Measurements from ENCODE around the gene ANAPC15.

The ANAPC15 gene

GRCh38 chr11:72122607-72123006 is 10.1 kb upstream of the ANAPC15 start:
- DNase-seq, result no peak
- H2BK120ac ChIP-seq (ENCODE audit: insufficient read depth, low read length, poor library complexity), result no peak overlapping the region
- no peaks in the 10 kb centered on the region for H3K79me1 ChIP-seq (ENCODE audit: low read length)
- no peaks in the 10 kb centered on the region for H3K36me3 ChIP-seq (ENCODE audit: control insufficient read depth in 1 of 2, insufficient read depth in 2 of 2, low read length in 2 of 2)
- no peak overlapping the region for H4K8ac ChIP-seq (ENCODE audit: low read depth, low read length)
- no peak overlapping the region for H2AK5ac ChIP-seq (ENCODE audit: low read length)
- H3K18ac ChIP-seq (ENCODE audit: low read length), result no peak overlapping the region
- H3K4me1 ChIP-seq (ENCODE audit: control insufficient read depth in 1 of 2, insufficient read depth in 2 of 2, low read length in 2 of 2), result peaks cover 0 to 2% of the 10 kb centered on the region in 2 experiments
- no peak overlapping the region for H3K27ac ChIP-seq (ENCODE audit: low read depth, low read length)
- H3K27me3 ChIP-seq (ENCODE audit: insufficient read depth, low read length), result no peaks in the 10 kb centered on the region
- no peak overlapping the region for H4K12ac ChIP-seq (ENCODE audit: low read depth, low read length)
- no peak overlapping the region for H2BK5ac ChIP-seq (ENCODE audit: low read depth, low read length, poor library complexity)
- no peak overlapping the region for H3K4me3 ChIP-seq (ENCODE audit: low read depth, low read length)
- no peaks in the 10 kb centered on the region for H3K79me2 ChIP-seq (ENCODE audit: control insufficient read depth, insufficient read depth, low read length, poor library complexity)
- no peak overlapping the region for H2BK12ac ChIP-seq (ENCODE audit: low read length)
- H3K4me2 ChIP-seq (ENCODE audit: low read length), result no peak overlapping the region
- H4K91ac ChIP-seq (ENCODE audit: low read depth, low read length), result no peak overlapping the region
- peaks cover 6% of the 10 kb centered on the region for H3K9me3 ChIP-seq (ENCODE audit: insufficient read depth, low read depth, low read length)
- no peak overlapping the region for H3K4ac ChIP-seq (ENCODE audit: low read depth, low read length)
- WGBS (ENCODE audit: extremely low coverage, insufficient coverage, insufficient read length), result no CpG with 5 or more reads among the region's 1 CpG
- no peak overlapping the region for H3K14ac ChIP-seq (ENCODE audit: low read length)
- no peak overlapping the region for H3K23ac ChIP-seq (ENCODE audit: low read length)
- H3K9ac ChIP-seq (ENCODE audit: low read length), result no peak overlapping the region
- H2AFZ ChIP-seq (ENCODE audit: insufficient read depth, low read length, poor library complexity), result no peak overlapping the region

- peaks cover 6% of the 10 kb centered on the region for H3K9me3 ChIP-seq (ENCODE audit: insufficient read depth, low read depth, low read length)
- no peak overlapping the region for H4K91ac ChIP-seq (ENCODE audit: low read depth, low read length)
- H3K79me2 ChIP-seq (ENCODE audit: control insufficient read depth, insufficient read depth, low read length, poor library complexity), result no peaks in the 10 kb centered on the region
- no peak overlapping the region for H2BK12ac ChIP-seq (ENCODE audit: low read length)
- H3K4ac ChIP-seq (ENCODE audit: low read depth, low read length), result no peak overlapping the region
- no peak overlapping the region for H3K4me3 ChIP-seq (ENCODE audit: low read depth, low read length)
- no peak overlapping the region for H3K23ac ChIP-seq (ENCODE audit: low read length)
- H3K27ac ChIP-seq (ENCODE audit: low read depth, low read length), result no peak overlapping the region
- no peak for DNase-seq
- H3K27me3 ChIP-seq (ENCODE audit: insufficient read depth, low read length), result no peaks in the 10 kb centered on the region
- no peaks in the 10 kb centered on the region for H3K79me1 ChIP-seq (ENCODE audit: low read length)
- no peak overlapping the region for H3K18ac ChIP-seq (ENCODE audit: low read length)
- H2AK5ac ChIP-seq (ENCODE audit: low read length), result no peak overlapping the region
- no peak overlapping the region for H2BK120ac ChIP-seq (ENCODE audit: insufficient read depth, low read length, poor library complexity)
- no peak overlapping the region for H2BK5ac ChIP-seq (ENCODE audit: low read depth, low read length, poor library complexity)
- no peak overlapping the region for H3K9ac ChIP-seq (ENCODE audit: low read length)
- H3K14ac ChIP-seq (ENCODE audit: low read length), result no peak overlapping the region
- H4K8ac ChIP-seq (ENCODE audit: low read depth, low read length), result no peak overlapping the region
- H2AFZ ChIP-seq (ENCODE audit: insufficient read depth, low read length, poor library complexity), result no peak overlapping the region
- H4K12ac ChIP-seq (ENCODE audit: low read depth, low read length), result no peak overlapping the region
- no peaks in the 10 kb centered on the region for H3K36me3 ChIP-seq (ENCODE audit: control insufficient read depth in 1 of 2, insufficient read depth in 2 of 2, low read length in 2 of 2)
- WGBS (ENCODE audit: extremely low coverage, insufficient coverage, insufficient read length), result no CpG with 5 or more reads among the region's 2 CpGs
- H3K4me2 ChIP-seq (ENCODE audit: low read length), result no peak overlapping the region
- peaks cover 0 to 2% of the 10 kb centered on the region in 2 experiments for H3K4me1 ChIP-seq (ENCODE audit: control insufficient read depth in 1 of 2, insufficient read depth in 2 of 2, low read length in 2 of 2)
Measured at GRCh38 chr11:72120930-72121329, 8.4 kb upstream of the ANAPC15 start.

GRCh38 chr11:72119198-72119597 is 6.7 kb upstream of the ANAPC15 start:
- WGBS (ENCODE audit: extremely low coverage, insufficient coverage, insufficient read length), result no CpG with 5 or more reads among the region's 6 CpGs
- H3K14ac ChIP-seq (ENCODE audit: low read length), result no peak overlapping the region

GRCh38 chr11:72116019-72116755 is 3.7 kb upstream of the ANAPC15 start:
- H2AFZ ChIP-seq (ENCODE audit: insufficient read depth, low read length, poor library complexity), result no peak overlapping the region
- H3K4me2 ChIP-seq (ENCODE audit: low read length), result no peak overlapping the region
- no peak overlapping the region for H3K14ac ChIP-seq (ENCODE audit: low read length)
- H3K4me1 ChIP-seq (ENCODE audit: control insufficient read depth in 1 of 2, insufficient read depth in 2 of 2, low read length in 2 of 2), result peaks cover 4 to 9% of the 10 kb centered on the region in 2 experiments
- no peak overlapping the region for H4K12ac ChIP-seq (ENCODE audit: low read depth, low read length)
- H4K8ac ChIP-seq (ENCODE audit: low read depth, low read length), result no peak overlapping the region
- H3K27ac ChIP-seq (ENCODE audit: low read depth, low read length), result no peak overlapping the region
- peaks cover 3% of the 10 kb centered on the region for H3K79me2 ChIP-seq (ENCODE audit: control insufficient read depth, insufficient read depth, low read length, poor library complexity)
- no peaks in the 10 kb centered on the region for H3K9me3 ChIP-seq (ENCODE audit: insufficient read depth, low read depth, low read length)
- no peak overlapping the region for H3K18ac ChIP-seq (ENCODE audit: low read length)
- peaks cover 8% of the 10 kb centered on the region for H3K79me1 ChIP-seq (ENCODE audit: low read length)
- H2BK12ac ChIP-seq (ENCODE audit: low read length), result no peak overlapping the region
- H3K4me3 ChIP-seq (ENCODE audit: low read depth, low read length), result no peak overlapping the region
- H3K36me3 ChIP-seq (ENCODE audit: control insufficient read depth in 1 of 2, insufficient read depth in 2 of 2, low read length in 2 of 2), result no peaks in the 10 kb centered on the region
- H4K91ac ChIP-seq (ENCODE audit: low read depth, low read length), result no peak overlapping the region
- no peak overlapping the region for H2BK120ac ChIP-seq (ENCODE audit: insufficient read depth, low read length, poor library complexity)
- H3K27me3 ChIP-seq (ENCODE audit: insufficient read depth, low read length), result no peaks in the 10 kb centered on the region
- no peak for DNase-seq
- no peak overlapping the region for H2AK5ac ChIP-seq (ENCODE audit: low read length)
- H3K23ac ChIP-seq (ENCODE audit: low read length), result no peak overlapping the region
- no peak overlapping the region for H3K4ac ChIP-seq (ENCODE audit: low read depth, low read length)
- H3K9ac ChIP-seq (ENCODE audit: low read length), result no peak overlapping the region
- H2BK5ac ChIP-seq (ENCODE audit: low read depth, low read length, poor library complexity), result no peak overlapping the region
- WGBS (ENCODE audit: extremely low coverage, insufficient coverage, insufficient read length), result no CpG with 5 or more reads among the region's 6 CpGs

More at GRCh38 chr11:72119198-72119597, 6.7 kb upstream of the ANAPC15 start:
- Histone ChIP-seq H4K91ac (ENCODE audit: low read depth, low read length) (no peak overlapping the region), H3K18ac (ENCODE audit: low read length) (no peak overlapping the region), H3K23ac (ENCODE audit: low read length) (no peak overlapping the region), H3K4me3 (ENCODE audit: low read depth, low read length) (no peak overlapping the region), H2BK12ac (ENCODE audit: low read length) (no peak overlapping the region), H3K27ac (ENCODE audit: low read depth, low read length) (no peak overlapping the region), H3K4me2 (ENCODE audit: low read length) (no peak overlapping the region), H4K12ac (ENCODE audit: low read depth, low read length) (no peak overlapping the region), H3K4me1 (ENCODE audit: control insufficient read depth in 1 of 2, insufficient read depth in 2 of 2, low read length in 2 of 2) (peaks cover 0 to 2% of the 10 kb centered on the region in 2 experiments), H4K8ac (ENCODE audit: low read depth, low read length) (no peak overlapping the region), H3K79me2 (ENCODE audit: control insufficient read depth, insufficient read depth, low read length, poor library complexity) (no peaks in the 10 kb centered on the region), H2BK120ac (ENCODE audit: insufficient read depth, low read length, poor library complexity) (no peak overlapping the region), H3K9me3 (ENCODE audit: insufficient read depth, low read depth, low read length) (peaks cover 4% of the 10 kb centered on the region), H2BK5ac (ENCODE audit: low read depth, low read length, poor library complexity) (no peak overlapping the region), H3K79me1 (ENCODE audit: low read length) (no peaks in the 10 kb centered on the region), H2AK5ac (ENCODE audit: low read length) (no peak overlapping the region), H3K9ac (ENCODE audit: low read length) (no peak overlapping the region), H3K36me3 (ENCODE audit: control insufficient read depth in 1 of 2, insufficient read depth in 2 of 2, low read length in 2 of 2) (no peaks in the 10 kb centered on the region), H3K4ac (ENCODE audit: low read depth, low read length) (no peak overlapping the region), H3K27me3 (ENCODE audit: insufficient read depth, low read length) (no peaks in the 10 kb centered on the region), H2AFZ (ENCODE audit: insufficient read depth, low read length, poor library complexity) (peak overlapping the region; percentile 52)
- DNase-seq, result no peak

Measured in trophoblast cell (in vitro differentiated cells and primary cell).